Measurements from ENCODE around the gene IFNG. TPM values are rescaled to one million over a fixed set of nuclear protein-coding genes. Genes with fewer than 3 reads are reported as not detected.

IFNG gene
- total and polyA plus RNA-seq, 7 experiments from 2014 or later, result 0.38 to 52.6 (median 1.1) TPM; not detected in 2

DNA sequence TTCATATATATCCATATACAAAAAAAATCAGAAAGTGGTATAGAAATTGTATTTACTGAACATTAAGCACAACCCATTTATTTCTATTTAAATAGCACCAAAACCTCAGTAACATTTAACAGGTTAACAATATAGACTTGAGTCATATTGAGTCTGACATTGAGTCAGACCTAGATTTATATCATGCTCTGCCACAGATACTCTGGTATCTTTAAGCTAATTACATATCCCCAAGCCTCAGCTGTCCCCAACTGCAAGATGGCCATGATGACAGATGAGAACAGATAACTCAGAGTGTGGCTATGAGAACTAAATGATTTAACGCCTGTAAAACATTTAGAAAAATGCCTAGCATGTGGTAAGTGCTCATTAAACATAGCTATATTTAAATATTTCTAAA is 40.3 kb downstream of the IFNG start:
- ChIA-PET CTCF (no interaction called here), POLR2A (no interaction called here)
- no peaks in the 10 kb centered on the region for H3K36me3 ChIP-seq (ENCODE audit: control insufficient read depth in 2 of 3, insufficient read depth in 3 of 3, low read length in 3 of 3)
- Mint-ChIP-seq H3K27me3 (no peaks in the 10 kb centered on the region), H3K36me3 (peaks cover 0 to 10% (median 0%) of the 10 kb centered on the region in 5 donors), H3K4me1 (peaks cover 8 to 33% (median 19%) of the 10 kb centered on the region in 7 donors), H3K9me3 (peaks cover 0 to 2% (median 0%) of the 10 kb centered on the region in 11 donors), H3K27ac (peak overlapping the region in 1 of 9 donors; percentile 86), H3K4me3 (no peak overlapping the region)
- H3K4me3 ChIP-seq (ENCODE audit: low read length), result no peak overlapping the region
- intact Hi-C loops (cut with micrococcal nuclease), result loop anchor here in 1 of 2 donors (1.0 to 5.0 kb wide), 4 partner anchors 18 to 58 kb away; partner anchors contain the start of gene IFNG
- peaks cover 0 to 63% of the 10 kb centered on the region in 2 donors for H3K4me1 ChIP-seq (ENCODE audit: control insufficient read depth in 2 of 2, insufficient read depth in 2 of 2, low read length in 2 of 2)
- ATAC-seq (peak; percentile 36), DNase-seq (no peak)
- H3K27me3 ChIP-seq (ENCODE audit: control insufficient read depth in 2 of 2, insufficient read depth in 2 of 2, low read length in 2 of 2), result no peaks in the 10 kb centered on the region
- no peak overlapping the region for H3K27ac ChIP-seq (ENCODE audit: low read depth, low read length)
- H3K9me3 ChIP-seq (ENCODE audit: control insufficient read depth in 2 of 3, low read length in 3 of 3), result no peaks in the 10 kb centered on the region

DNA sequence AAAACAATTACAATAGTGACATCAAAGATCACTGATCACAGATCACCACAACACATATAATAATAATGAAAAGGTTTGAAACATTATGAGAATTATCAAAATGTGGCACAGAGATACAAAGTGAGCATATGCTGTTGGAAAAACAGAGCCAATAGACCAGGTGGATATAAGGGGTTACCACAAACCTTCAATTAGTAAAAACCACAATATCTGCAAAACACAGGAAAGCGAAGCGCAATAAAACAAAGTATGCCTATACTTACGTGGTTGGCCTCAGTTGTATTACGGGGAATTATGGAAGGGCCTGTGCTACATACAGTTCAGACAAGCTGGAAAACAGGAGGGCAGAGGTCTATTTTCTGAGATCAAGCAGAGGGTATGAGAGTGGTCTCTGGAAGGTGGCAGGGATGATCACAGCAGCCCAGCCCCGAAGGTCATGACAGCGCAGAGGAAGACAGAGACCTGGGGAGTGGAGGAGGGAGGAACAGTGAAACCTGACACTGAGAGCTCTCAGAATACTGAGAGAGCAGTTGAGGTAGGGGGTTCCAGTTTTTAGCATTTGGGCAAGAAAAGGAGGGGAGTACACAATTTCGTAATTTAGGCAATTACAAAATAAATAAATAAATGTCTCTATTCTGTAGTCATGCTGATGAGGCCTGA is 41.3 kb downstream of the IFNG start:
- Mint-ChIP-seq H3K4me1 (peaks cover 8 to 39% (median 19%) of the 10 kb centered on the region in 7 donors), H3K36me3 (peaks cover 0 to 13% (median 0%) of the 10 kb centered on the region in 5 donors), H3K27ac (peak overlapping the region in 3 of 9 donors; percentile 1 to 78 (median 22)), H3K27me3 (no peaks in the 10 kb centered on the region), H3K9me3 (peaks cover 0 to 3% (median 0%) of the 10 kb centered on the region in 11 donors), H3K4me3 (peak overlapping the region in 8 of 10 donors; percentile 0 to 70 (median 32))
- peaks cover 0 to 68% of the 10 kb centered on the region in 2 donors for H3K4me1 ChIP-seq (ENCODE audit: control insufficient read depth in 2 of 2, insufficient read depth in 2 of 2, low read length in 2 of 2)
- peak overlapping the region; percentile 12 for H3K4me3 ChIP-seq (ENCODE audit: low read length)
- intact Hi-C loops (cut with micrococcal nuclease), result loop anchor here in 1 of 2 donors (2.0 to 5.0 kb wide), 3 partner anchors 36 to 59 kb away; partner anchors contain the start of gene IFNG
- DNase-seq, result peak in 1 of 9 donors; percentile 3
- H3K27ac ChIP-seq (ENCODE audit: low read depth, low read length), result no peak overlapping the region
- no peaks in the 10 kb centered on the region for H3K36me3 ChIP-seq (ENCODE audit: control insufficient read depth in 2 of 3, insufficient read depth in 3 of 3, low read length in 3 of 3)
- no peaks in the 10 kb centered on the region for H3K9me3 ChIP-seq (ENCODE audit: control insufficient read depth in 2 of 3, low read length in 3 of 3)
- CTCF ChIA-PET, result interaction anchor here (0.6 kb wide), 1 partner anchor 78 kb away, joined by 3 read pairs; no protein-coding TSS in a partner anchor
- POLR2A ChIA-PET, result interaction anchor here (0.6 kb wide), 1 partner anchor 41 kb away, joined by 3 read pairs; no protein-coding TSS in a partner anchor
- ATAC-seq, result no peak
- H3K27me3 ChIP-seq (ENCODE audit: control insufficient read depth in 2 of 2, insufficient read depth in 2 of 2, low read length in 2 of 2), result no peaks in the 10 kb centered on the region

DNA sequence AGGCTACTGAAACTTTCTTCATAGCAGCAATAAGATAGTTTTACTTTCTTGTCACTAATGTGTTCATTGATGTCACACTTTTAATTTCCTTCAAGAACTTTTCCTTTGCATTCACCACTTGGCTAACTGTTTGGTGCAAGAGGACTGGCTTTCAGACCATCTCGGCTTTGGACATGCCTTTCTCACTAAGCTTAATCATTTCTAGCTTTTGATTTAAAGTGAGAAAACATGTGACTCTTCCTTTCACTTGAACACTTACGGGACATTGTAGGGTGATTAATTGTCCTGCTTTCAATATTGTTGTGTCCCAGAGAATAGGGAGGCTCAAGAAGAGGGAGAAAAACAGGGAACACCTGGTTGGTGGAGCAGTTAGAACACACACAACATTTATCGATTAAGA is 41.9 kb downstream of the IFNG start:
- peaks cover 0 to 66% of the 10 kb centered on the region in 2 donors for H3K4me1 ChIP-seq (ENCODE audit: control insufficient read depth in 2 of 2, insufficient read depth in 2 of 2, low read length in 2 of 2)
- H3K4me1 Mint-ChIP-seq, result peaks cover 8 to 41% (median 19%) of the 10 kb centered on the region in 7 donors
- no peaks in the 10 kb centered on the region for H3K36me3 ChIP-seq (ENCODE audit: control insufficient read depth in 2 of 3, insufficient read depth in 3 of 3, low read length in 3 of 3)
- ChIA-PET POLR2A (no interaction called here), CTCF (interaction anchor here (0.6 to 1.0 kb wide), 2 partner anchors 11 to 78 kb away, joined by 3 read pairs; no protein-coding TSS in a partner anchor)
- H3K4me3 ChIP-seq (ENCODE audit: low read length), result peak overlapping the region; percentile 12
- ATAC-seq (no peak), DNase-seq (no peak)
- no peak overlapping the region for H3K27ac ChIP-seq (ENCODE audit: low read depth, low read length)
- H3K27ac Mint-ChIP-seq, result peak overlapping the region in 1 of 9 donors; percentile 78
- H3K27me3 ChIP-seq (ENCODE audit: control insufficient read depth in 2 of 2, insufficient read depth in 2 of 2, low read length in 2 of 2), result no peaks in the 10 kb centered on the region
- peak overlapping the region in 3 of 10 donors; percentile 41 to 70 (median 64) for H3K4me3 Mint-ChIP-seq
- intact Hi-C loops (cut with micrococcal nuclease), result loop anchor here in 1 of 2 donors (2.0 to 5.0 kb wide), 3 partner anchors 35 to 60 kb away; partner anchors contain the start of gene IFNG
- peaks cover 0 to 3% (median 0%) of the 10 kb centered on the region in 11 donors for H3K9me3 Mint-ChIP-seq
- no peaks in the 10 kb centered on the region for H3K27me3 Mint-ChIP-seq
- H3K36me3 Mint-ChIP-seq, result peaks cover 0 to 14% (median 0%) of the 10 kb centered on the region in 5 donors
- no peaks in the 10 kb centered on the region for H3K9me3 ChIP-seq (ENCODE audit: control insufficient read depth in 2 of 3, low read length in 3 of 3)

DNA sequence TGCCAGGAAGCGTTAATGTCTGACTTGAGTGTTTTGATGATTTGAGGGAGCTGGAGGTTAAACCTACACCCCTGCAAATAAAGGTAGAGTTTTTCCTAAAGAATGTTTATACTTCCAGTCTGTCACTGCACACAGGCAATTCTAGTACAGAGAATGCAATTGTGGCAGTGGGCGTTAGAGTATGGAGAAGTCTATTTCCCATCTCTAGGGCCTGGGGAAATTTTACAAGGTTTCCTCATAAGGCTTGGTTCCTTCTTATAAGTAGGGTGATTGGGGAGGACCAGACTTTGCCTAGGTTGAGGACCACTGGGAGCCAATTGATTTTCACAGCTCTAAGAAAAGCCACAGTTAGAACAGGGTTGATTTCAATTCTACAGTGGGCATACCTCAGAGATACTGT is 44.3 kb downstream of the IFNG start:
- no peak overlapping the region for H3K27ac Mint-ChIP-seq

DNA sequence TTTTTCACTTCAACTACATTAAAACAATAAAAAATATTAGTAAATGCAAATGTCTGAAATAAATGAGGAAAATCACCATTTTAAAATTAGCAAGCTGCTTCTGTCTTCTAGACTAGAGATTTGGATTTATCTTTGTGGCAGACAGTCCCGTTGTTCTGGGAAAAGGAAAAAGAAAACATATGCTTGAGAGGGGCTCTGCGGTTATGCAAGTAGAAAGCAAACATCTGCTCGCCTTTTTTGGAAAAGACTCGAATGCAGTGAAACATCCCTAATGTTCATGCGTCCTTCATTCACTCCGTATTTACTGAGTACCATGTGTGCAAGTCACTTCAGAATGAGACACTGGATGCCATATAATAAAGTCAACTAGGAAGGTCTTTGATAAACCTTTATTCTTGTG is 44.9 kb downstream of the IFNG start:
- peaks cover 0 to 36% of the 10 kb centered on the region in 2 donors for H3K4me1 ChIP-seq (ENCODE audit: control insufficient read depth in 2 of 2, insufficient read depth in 2 of 2, low read length in 2 of 2)
- H3K4me3 Mint-ChIP-seq, result no peak overlapping the region
- ATAC-seq (no peak), DNase-seq (no peak)
- no peaks in the 10 kb centered on the region for H3K36me3 ChIP-seq (ENCODE audit: control insufficient read depth in 2 of 3, insufficient read depth in 3 of 3, low read length in 3 of 3)
- no peak overlapping the region for H3K27ac Mint-ChIP-seq
- CTCF ChIA-PET, result interaction anchor here (0.8 to 1.3 kb wide), 3 partner anchors 61 to 201 kb away, joined by 3 read pairs; no protein-coding TSS in a partner anchor
- no peaks in the 10 kb centered on the region for H3K27me3 Mint-ChIP-seq
- H3K4me3 ChIP-seq (ENCODE audit: low read length), result no peak overlapping the region
- peaks cover 8 to 45% (median 15%) of the 10 kb centered on the region in 7 donors for H3K4me1 Mint-ChIP-seq
- no peaks in the 10 kb centered on the region for H3K9me3 ChIP-seq (ENCODE audit: control insufficient read depth in 2 of 3, low read length in 3 of 3)
- peaks cover 0 to 15% (median 0%) of the 10 kb centered on the region in 5 donors for H3K36me3 Mint-ChIP-seq
- H3K27ac ChIP-seq (ENCODE audit: low read depth, low read length), result no peak overlapping the region
- peaks cover 0 to 3% (median 0%) of the 10 kb centered on the region in 11 donors for H3K9me3 Mint-ChIP-seq
- no peaks in the 10 kb centered on the region for H3K27me3 ChIP-seq (ENCODE audit: control insufficient read depth in 2 of 2, insufficient read depth in 2 of 2, low read length in 2 of 2)
- intact Hi-C loops (cut with micrococcal nuclease), result loop anchor here in 1 of 2 donors (5.0 kb wide), 2 partner anchors 32 to 63 kb away; no protein-coding TSS in a partner anchor
- POLR2A ChIA-PET, result no interaction called here

More for the DNA sequence above, 44.3 kb downstream of the IFNG start:
- Mint-ChIP-seq H3K4me3 (no peak overlapping the region), H3K36me3 (peaks cover 0 to 15% (median 0%) of the 10 kb centered on the region in 5 donors), H3K9me3 (peaks cover 0 to 3% (median 0%) of the 10 kb centered on the region in 11 donors), H3K4me1 (peaks cover 8 to 45% (median 19%) of the 10 kb centered on the region in 7 donors), H3K27me3 (no peaks in the 10 kb centered on the region)
- ChIA-PET CTCF (interaction anchor here (1.4 kb wide), 1 partner anchor 18 kb away, joined by 3 read pairs; no protein-coding TSS in a partner anchor), POLR2A (no interaction called here)
- H3K9me3 ChIP-seq (ENCODE audit: control insufficient read depth in 2 of 3, low read length in 3 of 3), result no peaks in the 10 kb centered on the region
- no peak overlapping the region for H3K27ac ChIP-seq (ENCODE audit: low read depth, low read length)
- ATAC-seq (no peak), DNase-seq (no peak)
- no peaks in the 10 kb centered on the region for H3K27me3 ChIP-seq (ENCODE audit: control insufficient read depth in 2 of 2, insufficient read depth in 2 of 2, low read length in 2 of 2)
- H3K4me1 ChIP-seq (ENCODE audit: control insufficient read depth in 2 of 2, insufficient read depth in 2 of 2, low read length in 2 of 2), result peaks cover 0 to 43% of the 10 kb centered on the region in 2 donors
- no peaks in the 10 kb centered on the region for H3K36me3 ChIP-seq (ENCODE audit: control insufficient read depth in 2 of 3, insufficient read depth in 3 of 3, low read length in 3 of 3)
- intact Hi-C loops (cut with micrococcal nuclease), result loop anchor here in 1 of 2 donors (5.0 kb wide), 2 partner anchors 33 to 62 kb away; no protein-coding TSS in a partner anchor
- no peak overlapping the region for H3K4me3 ChIP-seq (ENCODE audit: low read length)

DNA sequence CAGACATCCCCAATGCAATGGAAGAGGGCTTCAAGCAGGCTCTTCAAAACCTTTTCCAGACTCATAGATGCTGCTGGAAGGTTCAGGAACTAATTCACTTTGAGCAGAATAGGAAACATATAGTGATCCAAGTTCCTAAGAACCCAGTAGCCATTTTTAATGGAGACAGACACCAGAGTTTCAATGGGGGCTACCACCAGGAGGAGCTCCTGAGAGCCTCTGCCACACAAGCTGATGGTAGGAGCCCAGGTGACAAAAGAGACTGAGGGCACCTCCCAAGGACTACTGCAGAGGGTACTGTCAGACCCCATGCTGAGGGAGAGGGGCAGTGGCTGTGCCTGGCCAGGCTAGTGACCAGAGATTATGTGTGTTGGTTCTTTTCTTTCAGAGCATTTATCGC is 45.9 kb downstream of the IFNG start:
- peaks cover 8 to 41% (median 14%) of the 10 kb centered on the region in 7 donors for H3K4me1 Mint-ChIP-seq
- Histone ChIP-seq H3K27me3 (ENCODE audit: control insufficient read depth in 2 of 2, insufficient read depth in 2 of 2, low read length in 2 of 2) (no peaks in the 10 kb centered on the region), H3K27ac (ENCODE audit: low read depth, low read length) (no peak overlapping the region), H3K4me1 (ENCODE audit: control insufficient read depth in 2 of 2, insufficient read depth in 2 of 2, low read length in 2 of 2) (peaks cover 0 to 27% of the 10 kb centered on the region in 2 donors), H3K4me3 (ENCODE audit: low read length) (no peak overlapping the region), H3K9me3 (ENCODE audit: control insufficient read depth in 2 of 3, low read length in 3 of 3) (no peaks in the 10 kb centered on the region), H3K36me3 (ENCODE audit: control insufficient read depth in 2 of 3, insufficient read depth in 3 of 3, low read length in 3 of 3) (no peaks in the 10 kb centered on the region)
- H3K36me3 Mint-ChIP-seq, result peaks cover 0 to 15% (median 0%) of the 10 kb centered on the region in 5 donors
- intact Hi-C loops (cut with micrococcal nuclease), result loop anchor here in 1 of 2 donors (1.0 to 2.0 kb wide), 3 partner anchors 61 to 204 kb away; no protein-coding TSS in a partner anchor
- ChIA-PET CTCF (interaction anchor here (0.6 to 1.3 kb wide), 4 partner anchors 62 to 202 kb away, joined by 3 read pairs; no protein-coding TSS in a partner anchor), POLR2A (interaction anchor here (0.9 kb wide), 1 partner anchor 9 kb away, joined by 4 read pairs; no protein-coding TSS in a partner anchor)
- DNase-seq (peak in 6 of 9 donors; percentile 5 to 28 (median 21)), ATAC-seq (peak; percentile 55)
- H3K27ac Mint-ChIP-seq, result peak overlapping the region in 1 of 9 donors; percentile 28
- no peak overlapping the region for H3K4me3 Mint-ChIP-seq
- H3K27me3 Mint-ChIP-seq, result no peaks in the 10 kb centered on the region
- peaks cover 0 to 3% (median 0%) of the 10 kb centered on the region in 11 donors for H3K9me3 Mint-ChIP-seq

All from naive thymus-derived CD4-positive, alpha-beta T cell (primary cell).